CD4-positive, alpha-beta T cell treated with Interleukin-12 subunit alpha and Interleukin-12 subunit beta, for 1 hour (primary cell): ENCODE data around the gene PTPN18.
"Not testable (repeated sequence)": the region's sequence is repeated elsewhere in the genome, so short reads cannot be mapped to it uniquely, and the experiment has no call there.

Experiments
- DNase-seq: peaks from one replicate; pipeline ENCODE4 v3.0.0-alpha.2; 2020

PTPN18 gene

GRCh38 chr2:130382313-130382917 is 26.6 kb downstream of the PTPN18 start:
- DNase-seq = no peak

- no peak for DNase-seq
Observed at GRCh38 chr2:130385709-130386108, 29.9 kb downstream of the PTPN18 start.

- no peak for DNase-seq
Observed at GRCh38 chr2:130387071-130387400, 31.2 kb downstream of the PTPN18 start.

GRCh38 chr2:130387804-130388203 is 31.9 kb downstream of the PTPN18 start:
- DNase-seq = no peak

GRCh38 chr2:130388221-130388907 is 32.5 kb downstream of the PTPN18 start:
- no peak for DNase-seq

- DNase-seq = no peak
Observed at GRCh38 chr2:130389358-130389757, 33.5 kb downstream of the PTPN18 start.

GRCh38 chr2:130389783-130390182 is 33.9 kb downstream of the PTPN18 start:
- no peak for DNase-seq

GRCh38 chr2:130390460-130391057 is 34.7 kb downstream of the PTPN18 start:
- DNase-seq = no peak

GRCh38 chr2:130391058-130391871 is 35.4 kb downstream of the PTPN18 start:
- DNase-seq = peak; percentile 57

GRCh38 chr2:130391872-130392670 is 36.2 kb downstream of the PTPN18 start:
- DNase-seq = no peak

GRCh38 chr2:130393318-130393910 is 37.6 kb downstream of the PTPN18 start:
- no peak for DNase-seq

- not testable (repeated sequence) for DNase-seq
Observed at GRCh38 chr2:130406280-130406679, 50.4 kb downstream of the PTPN18 start.

- peak; percentile 31 for DNase-seq
Observed at GRCh38 chr2:130416693-130417092, 60.8 kb downstream of the PTPN18 start.

- not testable (repeated sequence) for DNase-seq
Observed at GRCh38 chr2:130418845-130419244, 63.0 kb downstream of the PTPN18 start.
